K562 (cell line): ENCODE measurements around the gene XIRP1. TPM values are rescaled to one million over a fixed set of nuclear protein-coding genes. Genes with fewer than 3 reads are reported as not detected.

Source experiments
- BACH1 ChIP-seq: fragments of 200-800 bp; sonication (Bioruptor generic); IDR thresholded peaks from 2 replicates; pipeline ENCODE4 v1.6.1; 2016; ENCODE audit warnings: missing genetic modification characterization, missing compliant biosample characterization
- FOSL1 ChIP-seq: fragments of 200-800 bp; sonication (Bioruptor generic); conservative IDR thresholded peaks from 2 replicates; pipeline ENCODE4 v1.6.1; 2016; ENCODE audit warnings: missing genetic modification characterization, missing compliant biosample characterization
- GABPB1 ChIP-seq: sonication (generic); formaldehyde crosslinking; IDR thresholded peaks from 2 replicates; pipeline ENCODE4 v1.8.0; 2022; ENCODE audit warnings: mild to moderate bottlenecking, missing genetic modification reagents
- GATAD2A ChIP-seq: fragments of 450-650 bp; IDR thresholded peaks from 2 replicates; pipeline ENCODE4 v1.6.1; 2017
- ILF3 ChIP-seq: fragments of 450-650 bp; IDR thresholded peaks from 2 replicates; pipeline ENCODE4 v1.6.1; 2018; ENCODE audit warnings: antibody characterized with exemption, mild to moderate bottlenecking, moderate library complexity, borderline replicate concordance
- NEUROD1 ChIP-seq: fragments of 150-350 bp; IDR thresholded peaks from 2 replicates; pipeline ENCODE4 v1.6.1; 2014; ENCODE audit warnings: borderline replicate concordance, low read length, low read depth; ENCODE audit not compliant: partially characterized antibody
- NRF1 ChIP-seq, 2 experiments: fragments of 450-650 bp; IDR thresholded peaks in 1 of 2; conservative IDR thresholded peaks in 1 of 2; 2 replicates each; pipeline ENCODE4 v1.6.1; 2014; ENCODE audit warnings: mild to moderate bottlenecking in 2 of 2
- PCBP1 ChIP-seq: fragments of 200-400 bp; formaldehyde crosslinking; IDR thresholded peaks from 2 replicates; pipeline ENCODE4 v1.6.1; 2018; ENCODE audit warnings: mild to moderate bottlenecking, low read depth, low read length; ENCODE audit not compliant: poor library complexity, severe bottlenecking
- RAD21 ChIP-seq, 2 experiments: fragments of 250-450 bp in 1 of 2; fragments of 450-650 bp in 1 of 2; sonication (Bioruptor Pico) in 1 of 2; formaldehyde crosslinking in 1 of 2; IDR thresholded peaks in 1 of 2; conservative IDR thresholded peaks in 1 of 2; 2 replicates each; pipeline versions ENCODE4 v1.4.0 to v1.8.0; 2020 to 2022; ENCODE audit warnings: mild to moderate bottlenecking in 2 of 2, moderate library complexity in 1 of 2
- SAFB ChIP-seq: fragments of 200-400 bp; formaldehyde crosslinking; IDR thresholded peaks from 2 replicates; pipeline ENCODE4 v1.6.1; 2017; ENCODE audit warnings: low read depth, low read length, borderline replicate concordance
- SETDB1 ChIP-seq: IDR thresholded peaks from one replicate; pipeline ENCODE4 v1.6.1; 2012; ENCODE audit warnings: low read length, control low read depth, inconsistent platforms
- TAF9B ChIP-seq: fragments of 450-650 bp; IDR thresholded peaks from 2 replicates; pipeline ENCODE4 v1.6.1; 2018; ENCODE audit warnings: mild to moderate bottlenecking; ENCODE audit not compliant: partially characterized antibody
- ZNF57 ChIP-seq: fragments of 450-650 bp; formaldehyde crosslinking; IDR thresholded peaks from 2 replicates; pipeline ENCODE4 v1.4.0; 2020; ENCODE audit warnings: mild to moderate bottlenecking, moderate library complexity
- ZNF780A ChIP-seq: fragments of 250-450 bp; sonication (Bioruptor Pico); IDR thresholded peaks from 2 replicates; pipeline ENCODE4 v1.5.0; 2021; ENCODE audit warnings: mild to moderate bottlenecking
- polyA plus RNA-seq, 8 experiments: library from polyadenylated mRNA; depleted of rRNA in 4 of 8; stranded (reverse) in 5 of 8; unstranded in 3 of 8; fragments of >200 nt; fragmentation: Nextera tagmentation in 2 of 8; fragmentation: Illumina TruSeq in 1 of 8; extraction: Ambion mirVana in 2 of 8; extraction: Trizol in 1 of 8; gene quantifications; 2 replicates each; pipeline versions ENCODE4 v1.2.1 to v1.2.3, GENCODE V29; 2011 to 2014; ENCODE audit warnings: inconsistent platforms in 1 of 8, missing spikeins in 1 of 8
- total RNA-seq, 7 experiments: library from RNA; depleted of rRNA in 6 of 7; stranded (reverse); fragments of >200 nt in 6 of 7; fragmentation: Illumina TruSeq in 2 of 7; extraction: Trizol in 2 of 7; gene quantifications; 2 replicates each; pipeline versions ENCODE4 v1.2.1 to v1.2.3, GENCODE V29; 2011 to 2021; ENCODE audit warnings: low replicate concordance in 1 of 7
- TF ChIP-seq, protein P1 (sequence below), 2 experiments: fragments of 450-650 bp; formaldehyde crosslinking in 1 of 2; IDR thresholded peaks; 2 replicates each; pipeline versions ENCODE4 v1.4.0 to v1.6.1; 2014 to 2020; ENCODE audit warnings: mild to moderate bottlenecking in 2 of 2, borderline replicate concordance in 1 of 2, low read depth in 1 of 2
- TF ChIP-seq, protein P2 (sequence below): fragments of 200-800 bp; sonication (Bioruptor generic); IDR thresholded peaks from 2 replicates; pipeline ENCODE4 v1.6.1; 2017; ENCODE audit warnings: missing genetic modification characterization, missing compliant biosample characterization

The XIRP1 gene
- total and polyA plus RNA-seq, 9 of the 15 experiments (the other 6 are each of a cell fraction or from before 2014, with no cell fraction given) = 0.03 to 0.27 (median 0.08) TPM; not detected in 3

DNA sequence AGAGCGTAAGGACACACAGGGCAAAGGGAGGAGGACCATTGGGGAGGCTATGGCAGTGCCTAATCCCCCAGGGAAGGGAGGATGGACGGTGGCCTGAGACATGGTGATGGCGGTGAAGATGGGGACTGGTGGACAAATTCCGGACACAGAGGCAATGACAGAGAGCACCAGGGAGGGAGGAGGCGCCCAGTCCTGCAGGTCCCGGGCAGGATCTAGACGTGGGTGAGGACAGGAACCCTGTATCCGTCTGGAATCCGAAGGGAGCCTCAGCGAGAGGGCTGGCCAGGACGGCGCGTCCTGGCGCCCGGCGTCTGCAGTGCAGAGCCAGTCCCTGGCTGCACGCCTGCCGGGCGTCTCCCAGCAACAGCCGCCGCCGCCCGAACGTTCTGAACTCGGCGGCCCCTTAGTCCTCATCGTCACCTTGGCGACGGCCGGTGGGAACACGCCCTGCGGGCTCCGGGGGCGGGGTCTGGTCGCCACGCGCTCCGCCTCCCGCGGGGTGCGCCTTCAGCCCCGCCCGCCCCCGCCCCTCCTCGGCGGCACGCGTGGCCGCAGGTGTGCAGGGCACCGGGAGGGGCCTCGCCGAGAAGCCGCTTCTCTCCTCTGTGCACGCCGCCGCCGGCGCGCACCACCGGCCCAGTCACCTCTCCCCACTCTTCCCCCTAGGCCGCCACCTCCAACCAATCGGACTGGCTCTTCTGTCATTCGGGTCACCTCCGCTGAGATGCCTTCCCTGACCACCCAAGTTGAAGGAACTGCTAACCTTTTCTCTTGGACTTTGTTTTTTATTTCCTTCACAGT lies 11.6 kb downstream of the XIRP1 start (continued):
- TF ChIP-seq, protein P1, sequence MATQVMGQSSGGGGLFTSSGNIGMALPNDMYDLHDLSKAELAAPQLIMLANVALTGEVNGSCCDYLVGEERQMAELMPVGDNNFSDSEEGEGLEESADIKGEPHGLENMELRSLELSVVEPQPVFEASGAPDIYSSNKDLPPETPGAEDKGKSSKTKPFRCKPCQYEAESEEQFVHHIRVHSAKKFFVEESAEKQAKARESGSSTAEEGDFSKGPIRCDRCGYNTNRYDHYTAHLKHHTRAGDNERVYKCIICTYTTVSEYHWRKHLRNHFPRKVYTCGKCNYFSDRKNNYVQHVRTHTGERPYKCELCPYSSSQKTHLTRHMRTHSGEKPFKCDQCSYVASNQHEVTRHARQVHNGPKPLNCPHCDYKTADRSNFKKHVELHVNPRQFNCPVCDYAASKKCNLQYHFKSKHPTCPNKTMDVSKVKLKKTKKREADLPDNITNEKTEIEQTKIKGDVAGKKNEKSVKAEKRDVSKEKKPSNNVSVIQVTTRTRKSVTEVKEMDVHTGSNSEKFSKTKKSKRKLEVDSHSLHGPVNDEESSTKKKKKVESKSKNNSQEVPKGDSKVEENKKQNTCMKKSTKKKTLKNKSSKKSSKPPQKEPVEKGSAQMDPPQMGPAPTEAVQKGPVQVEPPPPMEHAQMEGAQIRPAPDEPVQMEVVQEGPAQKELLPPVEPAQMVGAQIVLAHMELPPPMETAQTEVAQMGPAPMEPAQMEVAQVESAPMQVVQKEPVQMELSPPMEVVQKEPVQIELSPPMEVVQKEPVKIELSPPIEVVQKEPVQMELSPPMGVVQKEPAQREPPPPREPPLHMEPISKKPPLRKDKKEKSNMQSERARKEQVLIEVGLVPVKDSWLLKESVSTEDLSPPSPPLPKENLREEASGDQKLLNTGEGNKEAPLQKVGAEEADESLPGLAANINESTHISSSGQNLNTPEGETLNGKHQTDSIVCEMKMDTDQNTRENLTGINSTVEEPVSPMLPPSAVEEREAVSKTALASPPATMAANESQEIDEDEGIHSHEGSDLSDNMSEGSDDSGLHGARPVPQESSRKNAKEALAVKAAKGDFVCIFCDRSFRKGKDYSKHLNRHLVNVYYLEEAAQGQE (IDR thresholded peaks at IDR 0.05; ENCODE audit: borderline replicate concordance) = peak; percentile 68
- TF ChIP-seq, protein P1 (CRISPR knock-in tag; IDR thresholded peaks at IDR 0.05; ENCODE audit: low read depth) = 0 out of 2 replicates have a peak, but pooled peaks have one; percentile 47
- TF ChIP-seq SAFB (peak; percentile 58; the same call in 1 of the 2 replicates), NEUROD1 (peak; percentile 37), GABPB1 (CRISPR knock-in tag) (peak; percentile 49; the same call in 1 of the 2 replicates), PCBP1 (peak; percentile 32), ZNF57 (CRISPR knock-in tag) (no peak), RAD21 (CRISPR knock-in tag; conservative IDR thresholded peaks at IDR 0.05 in 1 of 2, IDR thresholded peaks at IDR 0.05 in 1 of 2) (no peak; a peak in 1 of 4 replicates), BACH1 (tag) (no peak), ILF3 (no peak), FOSL1 (tag) (no peak), GATAD2A (no peak), SETDB1 (no peak), ZNF780A (no peak), NRF1 (conservative IDR thresholded peaks at IDR 0.05 in 1 of 2, IDR thresholded peaks at IDR 0.05 in 1 of 2) (peak in 1 of 2 experiments; percentile 33; a peak in 3 of 4 replicates), TAF9B (no peak)
- TF ChIP-seq, protein P2, sequence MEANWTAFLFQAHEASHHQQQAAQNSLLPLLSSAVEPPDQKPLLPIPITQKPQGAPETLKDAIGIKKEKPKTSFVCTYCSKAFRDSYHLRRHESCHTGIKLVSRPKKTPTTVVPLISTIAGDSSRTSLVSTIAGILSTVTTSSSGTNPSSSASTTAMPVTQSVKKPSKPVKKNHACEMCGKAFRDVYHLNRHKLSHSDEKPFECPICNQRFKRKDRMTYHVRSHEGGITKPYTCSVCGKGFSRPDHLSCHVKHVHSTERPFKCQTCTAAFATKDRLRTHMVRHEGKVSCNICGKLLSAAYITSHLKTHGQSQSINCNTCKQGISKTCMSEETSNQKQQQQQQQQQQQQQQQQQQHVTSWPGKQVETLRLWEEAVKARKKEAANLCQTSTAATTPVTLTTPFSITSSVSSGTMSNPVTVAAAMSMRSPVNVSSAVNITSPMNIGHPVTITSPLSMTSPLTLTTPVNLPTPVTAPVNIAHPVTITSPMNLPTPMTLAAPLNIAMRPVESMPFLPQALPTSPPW (CRISPR knock-in tag) = peak; percentile 95
